H7 (cell line): ENCODE data around the gene BPTF. TPM values are rescaled to one million over a fixed set of nuclear protein-coding genes. Genes with fewer than 3 reads are reported as not detected.
"Not testable (repeated sequence)": the region's sequence is repeated elsewhere in the genome, so short reads cannot be mapped to it uniquely, and the experiment has no call there.

Experiments used
- DNase-seq: peaks from one replicate; pipeline ENCODE4 v3.0.0; 2012
- H3K27me3 ChIP-seq: 2 replicates; pipeline ENCODE4 v1.6.0; 2011; ENCODE audit warnings: mild to moderate bottlenecking, low read length; ENCODE audit not compliant: control insufficient read depth, insufficient read depth
- H3K36me3 ChIP-seq: replicated peaks from 2 replicates; pipeline ENCODE4 v1.5.1; 2011; ENCODE audit warnings: low read length; ENCODE audit not compliant: control insufficient read depth, insufficient read depth
- H3K4me3 ChIP-seq: 2 replicates; pipeline ENCODE4 v1.5.1; 2011; ENCODE audit warnings: low read depth, mild to moderate bottlenecking, control low read depth, low read length, moderate library complexity; ENCODE audit not compliant: insufficient read depth
- total RNA-seq: library from RNA; depleted of rRNA; stranded (reverse); fragments of >200 nt; shearing (Covaris generic); gene quantifications from 2 replicates; pipeline ENCODE4 v1.2.3, GENCODE V29; 2014

Gene BPTF
- total RNA-seq, 1 experiment from 2014 or later: 52.2 TPM

- no peaks in the 10 kb centered on the region for H3K27me3 ChIP-seq
- H3K4me3 ChIP-seq: no peak overlapping the region
- H3K36me3 ChIP-seq: peaks cover 9% of the 10 kb centered on the region
- DNase-seq: no peak
Measured at GRCh38 chr17:67891481-67892119, 66.3 kb downstream of the BPTF start.

- H3K27me3 ChIP-seq: no peaks in the 10 kb centered on the region
- no peak overlapping the region for H3K4me3 ChIP-seq
- peaks cover 20% of the 10 kb centered on the region for H3K36me3 ChIP-seq
- DNase-seq: no peak
Measured at GRCh38 chr17:67902511-67903231, 77.4 kb downstream of the BPTF start.

- DNase-seq, H3K27me3 ChIP-seq, H3K4me3 ChIP-seq: not testable (repeated sequence)
- H3K36me3 ChIP-seq: peaks cover 20% of the 10 kb centered on the region
Measured at GRCh38 chr17:67905298-67905697, 80.0 kb downstream of the BPTF start.

GRCh38 chr17:67910117-67910803 is 85.0 kb downstream of the BPTF start:
- H3K4me3 ChIP-seq, DNase-seq, H3K27me3 ChIP-seq: not testable (repeated sequence)
- peaks cover 20% of the 10 kb centered on the region for H3K36me3 ChIP-seq

GRCh38 chr17:67911059-67911782 is 85.9 kb downstream of the BPTF start:
- Histone ChIP-seq H3K36me3 (peaks cover 25% of the 10 kb centered on the region), H3K27me3 (no peaks in the 10 kb centered on the region), H3K4me3 (no peak overlapping the region)
- no peak for DNase-seq

GRCh38 chr17:67912088-67912487 is 86.8 kb downstream of the BPTF start:
- Histone ChIP-seq H3K36me3 (peaks cover 24% of the 10 kb centered on the region), H3K4me3 (no peak overlapping the region), H3K27me3 (no peaks in the 10 kb centered on the region)
- no peak for DNase-seq

- Histone ChIP-seq H3K27me3 (no peaks in the 10 kb centered on the region), H3K4me3 (no peak overlapping the region), H3K36me3 (peaks cover 24% of the 10 kb centered on the region)
- DNase-seq: no peak
Measured at GRCh38 chr17:67912656-67913055, 87.4 kb downstream of the BPTF start.

GRCh38 chr17:67920212-67920611 is 94.9 kb downstream of the BPTF start:
- no peaks in the 10 kb centered on the region for H3K27me3 ChIP-seq
- H3K4me3 ChIP-seq: no peak overlapping the region
- no peak for DNase-seq
- H3K36me3 ChIP-seq: peaks cover 27% of the 10 kb centered on the region

GRCh38 chr17:67922503-67922902 is 97.2 kb downstream of the BPTF start:
- Histone ChIP-seq H3K36me3 (peaks cover 26% of the 10 kb centered on the region), H3K27me3 (no peaks in the 10 kb centered on the region), H3K4me3 (no peak overlapping the region)
- no peak for DNase-seq

- not testable (repeated sequence) for H3K4me3 ChIP-seq, DNase-seq, H3K27me3 ChIP-seq
- peaks cover 39% of the 10 kb centered on the region for H3K36me3 ChIP-seq
Measured at GRCh38 chr17:67928842-67929241, 103.5 kb downstream of the BPTF start.

- DNase-seq: no peak
- Histone ChIP-seq H3K36me3 (peaks cover 33% of the 10 kb centered on the region), H3K4me3 (no peak overlapping the region), H3K27me3 (no peaks in the 10 kb centered on the region)
Measured at GRCh38 chr17:67931227-67931626, 105.9 kb downstream of the BPTF start.

- DNase-seq: peak; percentile 31
- H3K27me3 ChIP-seq: no peaks in the 10 kb centered on the region
- peaks cover 48% of the 10 kb centered on the region for H3K36me3 ChIP-seq
- H3K4me3 ChIP-seq: no peak overlapping the region
Measured at GRCh38 chr17:67942810-67943209, 117.5 kb downstream of the BPTF start.

GRCh38 chr17:67944035-67944434 is 118.7 kb downstream of the BPTF start:
- Histone ChIP-seq H3K4me3 (no peak overlapping the region), H3K27me3 (no peaks in the 10 kb centered on the region), H3K36me3 (peaks cover 57% of the 10 kb centered on the region)
- no peak for DNase-seq

GRCh38 chr17:67946513-67946912 is 121.2 kb downstream of the BPTF start:
- no peak overlapping the region for H3K4me3 ChIP-seq
- peaks cover 55% of the 10 kb centered on the region for H3K36me3 ChIP-seq
- no peaks in the 10 kb centered on the region for H3K27me3 ChIP-seq
- no peak for DNase-seq
